Upper lobe of right lung (tissue), 1 donor: Measurements from ENCODE around the gene TMTC1. TPM values are rescaled to one million over a fixed set of nuclear protein-coding genes. Genes with fewer than 3 reads are reported as not detected.
A peak's percentile ranks its signal among the peaks of the same experiment; 100 is the strongest.

Experiments
- ATAC-seq: fragments of 200-7000 bp; cut with Tn5 transposase; one replicate; pipeline ENCODE4 v1.9.1; 2020; ENCODE audit warnings: mild to moderate bottlenecking, moderate library complexity
- DNase-seq: peaks from one replicate; pipeline ENCODE4 v3.0.0-alpha.2; 2020
- H3K27ac ChIP-seq: fragments of 200-600 bp; one replicate; pipeline ENCODE4 v1.8.0; 2022
- H3K27me3 ChIP-seq: fragments of 200-600 bp; one replicate; pipeline ENCODE4 v1.8.0; 2022; ENCODE audit warnings: mild to moderate bottlenecking
- H3K36me3 ChIP-seq: fragments of 200-600 bp; one replicate; pipeline ENCODE4 v1.8.0; 2022
- H3K4me1 ChIP-seq: fragments of 200-600 bp; one replicate; pipeline ENCODE4 v1.8.0; 2022
- H3K4me3 ChIP-seq: fragments of 200-600 bp; one replicate; pipeline ENCODE4 v1.8.0; 2022; ENCODE audit warnings: mild to moderate bottlenecking
- H3K9me3 ChIP-seq: fragments of 200-600 bp; one replicate; pipeline ENCODE4 v1.8.0; 2022
- intact Hi-C: fragments of 100-400 bp; cut with DNase I; formaldehyde crosslinking; loops from one replicate; pipeline ENCODE4 v1.11.0; 2022
- total RNA-seq: library from RNA; stranded (reverse); fragmentation: NEBNext Ultra II Directional; extraction: Animal tissue kit (Norgen Biotek cat#: 25700); gene quantifications from one replicate; pipeline ENCODE4 v1.2.1, GENCODE V29; 2021
- TF ChIP-seq, protein P1 (sequence below): fragments of 200-600 bp; IDR thresholded peaks from one replicate; pipeline ENCODE4 v1.8.0; 2022; ENCODE audit warnings: antibody characterized with exemption
- donor health status: DM: no; HTN: yes; CAD: no; lungs with severe emphysema.

The TMTC1 gene
- total RNA-seq, 1 donor from 2014 or later, result 37.4 TPM

DNA sequence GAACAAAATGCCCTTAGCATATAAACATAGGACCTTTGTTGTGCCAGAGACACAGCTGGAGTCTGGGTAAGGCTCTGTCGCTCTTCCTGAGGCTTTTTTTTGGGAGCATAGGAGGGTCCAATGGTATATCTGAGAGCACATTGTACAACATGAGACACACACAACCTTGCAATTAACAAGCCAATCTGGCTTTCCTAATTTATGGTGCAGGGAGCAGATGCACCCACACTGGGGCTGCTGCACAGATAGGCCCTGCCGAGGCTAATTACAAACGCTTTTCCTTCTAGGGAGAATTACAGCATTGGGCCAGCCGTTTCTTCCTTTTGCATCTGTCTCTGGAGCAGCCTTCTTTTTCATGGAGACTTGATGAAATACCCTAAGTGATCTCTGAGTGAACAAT lies 211.3 kb downstream of the TMTC1 start:
- H3K4me3 ChIP-seq, result no peak overlapping the region
- ATAC-seq (no peak), DNase-seq (no peak)
- H3K36me3 ChIP-seq, result no peaks in the 10 kb centered on the region
- no peak overlapping the region for H3K27ac ChIP-seq
- H3K27me3 ChIP-seq, result no peaks in the 10 kb centered on the region
- H3K4me1 ChIP-seq, result peaks cover 4% of the 10 kb centered on the region
- intact Hi-C loops, result no loop called here
- no peaks in the 10 kb centered on the region for H3K9me3 ChIP-seq
- TF ChIP-seq, protein P1, sequence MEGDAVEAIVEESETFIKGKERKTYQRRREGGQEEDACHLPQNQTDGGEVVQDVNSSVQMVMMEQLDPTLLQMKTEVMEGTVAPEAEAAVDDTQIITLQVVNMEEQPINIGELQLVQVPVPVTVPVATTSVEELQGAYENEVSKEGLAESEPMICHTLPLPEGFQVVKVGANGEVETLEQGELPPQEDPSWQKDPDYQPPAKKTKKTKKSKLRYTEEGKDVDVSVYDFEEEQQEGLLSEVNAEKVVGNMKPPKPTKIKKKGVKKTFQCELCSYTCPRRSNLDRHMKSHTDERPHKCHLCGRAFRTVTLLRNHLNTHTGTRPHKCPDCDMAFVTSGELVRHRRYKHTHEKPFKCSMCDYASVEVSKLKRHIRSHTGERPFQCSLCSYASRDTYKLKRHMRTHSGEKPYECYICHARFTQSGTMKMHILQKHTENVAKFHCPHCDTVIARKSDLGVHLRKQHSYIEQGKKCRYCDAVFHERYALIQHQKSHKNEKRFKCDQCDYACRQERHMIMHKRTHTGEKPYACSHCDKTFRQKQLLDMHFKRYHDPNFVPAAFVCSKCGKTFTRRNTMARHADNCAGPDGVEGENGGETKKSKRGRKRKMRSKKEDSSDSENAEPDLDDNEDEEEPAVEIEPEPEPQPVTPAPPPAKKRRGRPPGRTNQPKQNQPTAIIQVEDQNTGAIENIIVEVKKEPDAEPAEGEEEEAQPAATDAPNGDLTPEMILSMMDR, result no peak

DNA sequence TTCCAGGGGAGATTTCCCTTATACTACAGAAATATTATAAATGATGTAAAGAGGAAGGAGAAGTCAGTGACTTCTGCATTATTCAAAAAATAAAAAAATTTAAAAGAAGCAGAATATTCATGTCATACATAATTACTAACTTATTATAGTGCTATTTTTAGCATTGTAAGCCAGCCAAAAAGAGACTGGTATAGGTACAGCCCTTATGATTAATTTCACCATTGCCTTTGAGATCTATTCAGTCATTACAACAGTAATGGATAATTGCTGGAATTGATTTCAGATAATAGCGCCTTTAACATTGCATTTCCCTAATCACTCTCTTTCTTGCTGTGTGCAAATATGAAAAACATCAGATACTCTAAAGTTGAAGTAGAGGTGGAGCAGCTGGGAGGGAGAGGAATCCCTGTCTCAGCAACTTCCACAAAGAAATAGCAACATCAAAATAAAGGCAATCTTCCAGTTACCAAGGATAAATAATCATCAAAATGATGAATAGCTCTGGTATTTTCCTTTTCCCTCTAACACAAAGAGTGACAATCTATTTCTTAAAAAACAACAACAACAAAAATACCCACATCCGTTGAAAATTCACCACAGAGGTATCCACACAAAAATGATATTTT lies 214.5 kb downstream of the TMTC1 start:
- Histone ChIP-seq H3K4me3 (no peak overlapping the region), H3K9me3 (no peaks in the 10 kb centered on the region), H3K4me1 (peaks cover 4% of the 10 kb centered on the region), H3K27me3 (no peaks in the 10 kb centered on the region), H3K36me3 (no peaks in the 10 kb centered on the region), H3K27ac (no peak overlapping the region)
- TF ChIP-seq, protein P1, result no peak
- no peak for DNase-seq
- no peak for ATAC-seq
- intact Hi-C loops, result no loop called here

DNA sequence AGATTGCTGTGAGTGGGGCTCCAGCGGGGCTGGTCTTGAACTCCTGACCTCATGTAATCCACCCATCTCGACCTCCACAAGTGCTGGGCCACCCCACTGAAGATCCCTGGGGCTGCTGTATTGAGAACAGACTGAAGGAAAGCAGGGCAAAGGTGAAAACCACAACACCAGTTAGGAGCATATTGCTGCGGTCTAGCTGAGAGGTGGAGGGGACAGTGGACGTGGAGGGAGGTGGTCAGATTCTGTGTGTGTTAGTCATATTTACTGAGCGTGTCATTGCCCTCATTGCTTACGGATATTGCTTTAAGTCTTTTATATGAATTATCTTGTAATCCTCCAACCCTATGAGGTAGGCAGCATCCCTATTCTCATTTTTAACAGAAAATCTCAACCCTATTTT lies 217.3 kb downstream of the TMTC1 start:
- TF ChIP-seq, protein P1, result no peak
- no peak for ATAC-seq
- Histone ChIP-seq H3K4me1 (peaks cover 21% of the 10 kb centered on the region), H3K27me3 (no peaks in the 10 kb centered on the region), H3K27ac (no peak overlapping the region), H3K4me3 (no peak overlapping the region), H3K36me3 (no peaks in the 10 kb centered on the region), H3K9me3 (no peaks in the 10 kb centered on the region)
- DNase-seq, result no peak
- intact Hi-C loops, result no loop called here

DNA sequence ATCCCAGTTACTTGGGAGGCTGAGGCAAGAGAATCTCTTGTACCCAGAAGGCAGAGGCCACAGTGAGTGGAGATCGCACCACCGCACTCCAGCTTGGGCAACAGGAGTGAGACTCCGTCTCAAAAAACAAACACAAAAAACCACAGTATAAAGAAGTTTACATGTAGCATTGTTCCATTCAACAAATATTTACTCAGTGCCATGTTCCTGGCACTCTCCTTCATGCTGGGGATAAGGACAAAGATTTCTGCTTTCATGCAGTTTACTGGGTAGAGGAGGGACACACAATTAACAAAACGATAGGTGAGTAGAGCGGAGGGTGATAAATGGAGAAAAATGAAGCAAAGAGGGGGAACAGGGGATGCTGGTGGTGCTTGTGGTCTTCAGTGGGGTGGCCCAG lies 218.0 kb downstream of the TMTC1 start:
- Histone ChIP-seq H3K27me3 (no peaks in the 10 kb centered on the region), H3K9me3 (no peaks in the 10 kb centered on the region), H3K4me1 (peaks cover 21% of the 10 kb centered on the region), H3K36me3 (no peaks in the 10 kb centered on the region), H3K4me3 (no peak overlapping the region), H3K27ac (no peak overlapping the region)
- no peak for ATAC-seq
- no peak for DNase-seq
- TF ChIP-seq, protein P1, result no peak
- intact Hi-C loops, result no loop called here

DNA sequence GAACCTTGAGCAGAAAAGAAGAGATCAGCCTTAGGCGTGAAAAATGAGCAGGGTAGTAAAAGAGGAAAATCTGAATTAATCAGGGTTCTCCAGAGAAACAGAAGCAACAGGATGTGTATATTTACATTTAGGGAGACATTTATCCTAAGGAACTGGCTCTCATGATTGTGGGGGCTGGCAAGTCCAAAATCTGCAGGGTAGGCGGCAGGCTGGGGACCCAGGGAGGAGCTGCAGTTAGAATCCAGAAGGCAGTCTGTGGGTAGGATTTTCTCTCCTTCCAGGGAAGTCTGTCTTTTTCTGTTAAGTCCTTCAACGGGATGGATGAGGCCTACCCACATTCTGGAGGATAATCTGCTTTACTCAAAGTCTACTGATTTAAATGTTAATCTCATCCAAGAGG lies 218.8 kb downstream of the TMTC1 start:
- DNase-seq (no peak), ATAC-seq (no peak)
- H3K4me1 ChIP-seq, result peaks cover 28% of the 10 kb centered on the region
- H3K9me3 ChIP-seq, result no peaks in the 10 kb centered on the region
- peak overlapping the region; percentile 39 for H3K27ac ChIP-seq
- TF ChIP-seq, protein P1, result no peak
- intact Hi-C loops, result no loop called here
- no peak overlapping the region for H3K4me3 ChIP-seq
- no peaks in the 10 kb centered on the region for H3K36me3 ChIP-seq
- H3K27me3 ChIP-seq, result no peaks in the 10 kb centered on the region

DNA sequence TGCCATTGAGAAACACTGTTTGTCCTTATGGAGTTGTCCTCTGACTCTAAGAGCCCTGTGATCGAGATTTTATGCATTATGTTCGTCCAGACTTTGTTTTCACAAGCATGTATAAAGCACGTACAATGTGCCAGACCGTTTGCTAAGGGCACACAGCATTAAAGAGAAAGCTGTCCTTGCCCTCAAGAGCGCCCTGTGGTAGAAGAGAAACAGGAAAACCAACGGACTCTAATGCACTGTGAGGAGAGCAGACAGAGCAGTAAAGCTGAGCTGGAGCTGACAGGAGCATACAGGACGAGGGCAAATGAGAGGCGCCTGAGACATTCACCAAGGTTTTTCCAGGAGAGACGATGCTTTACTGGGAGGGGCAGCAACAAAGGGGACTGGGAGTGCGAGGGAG lies 220.1 kb downstream of the TMTC1 start:
- Histone ChIP-seq H3K27ac (peak overlapping the region; percentile 52), H3K9me3 (no peaks in the 10 kb centered on the region), H3K4me3 (no peak overlapping the region), H3K4me1 (peaks cover 29% of the 10 kb centered on the region), H3K27me3 (no peaks in the 10 kb centered on the region), H3K36me3 (no peaks in the 10 kb centered on the region)
- DNase-seq, result no peak
- TF ChIP-seq, protein P1, result no peak
- peak; percentile 44 for ATAC-seq
- intact Hi-C loops, result no loop called here
